Ishikawa (cell line): ENCODE results near the gene STX7.

Experiments
- CEBPB ChIP-seq: IDR thresholded peaks from 2 replicates; pipeline ENCODE4 v1.6.1; 2012
- CREB1 ChIP-seq: IDR thresholded peaks from 2 replicates; pipeline ENCODE4 v1.6.1; 2012; ENCODE audit warnings: low read depth
- EGR1 ChIP-seq: IDR thresholded peaks from 2 replicates; pipeline ENCODE4 v1.6.1; 2012
- EP300 ChIP-seq: IDR thresholded peaks from 2 replicates; pipeline ENCODE4 v1.6.1; 2012; ENCODE audit warnings: borderline replicate concordance
- FOXM1 ChIP-seq: IDR thresholded peaks from 2 replicates; pipeline ENCODE4 v1.6.1; 2012; ENCODE audit warnings: low read depth, borderline replicate concordance
- RAD21 ChIP-seq: IDR thresholded peaks from 2 replicates; pipeline ENCODE4 v1.6.1; 2012; ENCODE audit warnings: low read depth
- TAF1 ChIP-seq: IDR thresholded peaks from 2 replicates; pipeline ENCODE4 v1.6.1; 2012; ENCODE audit warnings: low read depth, mild to moderate bottlenecking
- TCF12 ChIP-seq: IDR thresholded peaks from 2 replicates; pipeline ENCODE4 v1.6.1; 2012; ENCODE audit warnings: low read depth
- TEAD4 ChIP-seq: IDR thresholded peaks from 2 replicates; pipeline ENCODE4 v1.6.1; 2012
- YY1 ChIP-seq: IDR thresholded peaks from 2 replicates; pipeline ENCODE4 v1.6.1; 2012; ENCODE audit warnings: low read depth
- ZBTB7A ChIP-seq: IDR thresholded peaks from 2 replicates; pipeline ENCODE4 v1.6.1; 2012; ENCODE audit warnings: low read depth
- TF ChIP-seq, protein P1 (sequence below): IDR thresholded peaks from 2 replicates; pipeline ENCODE4 v1.6.1; 2012
- TF ChIP-seq, protein P2 (sequence below): IDR thresholded peaks from 2 replicates; pipeline ENCODE4 v1.6.1; 2012; ENCODE audit warnings: low read depth, mild to moderate bottlenecking
- TF ChIP-seq, protein P3 (sequence below): IDR thresholded peaks from 2 replicates; pipeline ENCODE4 v1.6.1; 2012

DNA sequence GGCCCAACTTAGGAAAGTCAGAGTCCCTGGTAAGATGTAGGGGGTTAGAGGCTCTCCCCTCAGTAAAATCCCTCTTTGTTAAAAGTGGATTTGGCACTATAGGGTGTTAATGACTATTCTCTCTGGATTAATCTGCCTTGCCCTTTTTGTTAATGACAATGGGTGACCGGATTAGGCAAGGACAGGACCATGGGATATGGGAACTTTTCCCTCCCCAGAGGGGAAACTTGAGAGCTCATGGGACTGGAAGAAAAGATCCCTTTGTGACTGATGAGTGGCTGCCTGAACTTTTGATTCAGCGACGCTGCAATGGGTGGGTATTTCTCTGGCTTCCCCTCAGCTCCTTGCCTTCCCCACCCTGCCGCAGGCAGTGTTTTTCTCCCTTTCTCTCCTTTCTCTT lies 12.9 kb upstream of the STX7 start:
- no peak for TF ChIP-seq RAD21
- TF ChIP-seq CEBPB: no peak
- TF ChIP-seq YY1: no peak
- no peak for TF ChIP-seq EP300
- TF ChIP-seq, protein P1, sequence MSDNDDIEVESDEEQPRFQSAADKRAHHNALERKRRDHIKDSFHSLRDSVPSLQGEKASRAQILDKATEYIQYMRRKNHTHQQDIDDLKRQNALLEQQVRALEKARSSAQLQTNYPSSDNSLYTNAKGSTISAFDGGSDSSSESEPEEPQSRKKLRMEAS: no peak
- TF ChIP-seq, protein P2, sequence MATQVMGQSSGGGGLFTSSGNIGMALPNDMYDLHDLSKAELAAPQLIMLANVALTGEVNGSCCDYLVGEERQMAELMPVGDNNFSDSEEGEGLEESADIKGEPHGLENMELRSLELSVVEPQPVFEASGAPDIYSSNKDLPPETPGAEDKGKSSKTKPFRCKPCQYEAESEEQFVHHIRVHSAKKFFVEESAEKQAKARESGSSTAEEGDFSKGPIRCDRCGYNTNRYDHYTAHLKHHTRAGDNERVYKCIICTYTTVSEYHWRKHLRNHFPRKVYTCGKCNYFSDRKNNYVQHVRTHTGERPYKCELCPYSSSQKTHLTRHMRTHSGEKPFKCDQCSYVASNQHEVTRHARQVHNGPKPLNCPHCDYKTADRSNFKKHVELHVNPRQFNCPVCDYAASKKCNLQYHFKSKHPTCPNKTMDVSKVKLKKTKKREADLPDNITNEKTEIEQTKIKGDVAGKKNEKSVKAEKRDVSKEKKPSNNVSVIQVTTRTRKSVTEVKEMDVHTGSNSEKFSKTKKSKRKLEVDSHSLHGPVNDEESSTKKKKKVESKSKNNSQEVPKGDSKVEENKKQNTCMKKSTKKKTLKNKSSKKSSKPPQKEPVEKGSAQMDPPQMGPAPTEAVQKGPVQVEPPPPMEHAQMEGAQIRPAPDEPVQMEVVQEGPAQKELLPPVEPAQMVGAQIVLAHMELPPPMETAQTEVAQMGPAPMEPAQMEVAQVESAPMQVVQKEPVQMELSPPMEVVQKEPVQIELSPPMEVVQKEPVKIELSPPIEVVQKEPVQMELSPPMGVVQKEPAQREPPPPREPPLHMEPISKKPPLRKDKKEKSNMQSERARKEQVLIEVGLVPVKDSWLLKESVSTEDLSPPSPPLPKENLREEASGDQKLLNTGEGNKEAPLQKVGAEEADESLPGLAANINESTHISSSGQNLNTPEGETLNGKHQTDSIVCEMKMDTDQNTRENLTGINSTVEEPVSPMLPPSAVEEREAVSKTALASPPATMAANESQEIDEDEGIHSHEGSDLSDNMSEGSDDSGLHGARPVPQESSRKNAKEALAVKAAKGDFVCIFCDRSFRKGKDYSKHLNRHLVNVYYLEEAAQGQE: no peak
- TF ChIP-seq, protein P3, sequence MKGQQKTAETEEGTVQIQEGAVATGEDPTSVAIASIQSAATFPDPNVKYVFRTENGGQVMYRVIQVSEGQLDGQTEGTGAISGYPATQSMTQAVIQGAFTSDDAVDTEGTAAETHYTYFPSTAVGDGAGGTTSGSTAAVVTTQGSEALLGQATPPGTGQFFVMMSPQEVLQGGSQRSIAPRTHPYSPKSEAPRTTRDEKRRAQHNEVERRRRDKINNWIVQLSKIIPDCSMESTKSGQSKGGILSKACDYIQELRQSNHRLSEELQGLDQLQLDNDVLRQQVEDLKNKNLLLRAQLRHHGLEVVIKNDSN: no peak
- TF ChIP-seq EGR1: no peak
- TF ChIP-seq CREB1: no peak
- TF ChIP-seq TEAD4: no peak
- no peak for TF ChIP-seq TAF1
- TF ChIP-seq ZBTB7A: no peak
- no peak for TF ChIP-seq FOXM1
- TF ChIP-seq TCF12: no peak
